HG02852 (cell line): ENCODE measurements around the gene KCP.

ENCODE experiments used
- ATAC-seq: cut with Tn5 transposase; IDR thresholded peaks from one replicate; pipeline ENCODE4 v1.9.1; 2021; ENCODE audit warnings: mild to moderate bottlenecking, moderate library complexity; ENCODE audit not compliant: unreplicated experiment

The KCP gene

GRCh38 chr7:128908750-128909624 lies 1.5 kb downstream of the KCP start:
- ATAC-seq, result no peak

- no peak for ATAC-seq
Measured at GRCh38 chr7:128906766-128907559, 3.5 kb downstream of the KCP start.

GRCh38 chr7:128906001-128906765 lies 4.3 kb downstream of the KCP start:
- no peak for ATAC-seq

GRCh38 chr7:128904381-128905197 lies 5.9 kb downstream of the KCP start:
- no peak for ATAC-seq

- no peak for ATAC-seq
Measured at GRCh38 chr7:128903621-128904361, 6.7 kb downstream of the KCP start.

GRCh38 chr7:128902761-128903585 lies 7.5 kb downstream of the KCP start:
- ATAC-seq, result no peak

- no peak for ATAC-seq
Measured at GRCh38 chr7:128900237-128900636, 10.3 kb downstream of the KCP start.

GRCh38 chr7:128899392-128899791 lies 11.1 kb downstream of the KCP start:
- ATAC-seq, result no peak

- ATAC-seq, result no peak
Measured at GRCh38 chr7:128895320-128895719, 15.2 kb downstream of the KCP start.

- ATAC-seq, result no peak
Measured at GRCh38 chr7:128894101-128894440, 16.4 kb downstream of the KCP start.

GRCh38 chr7:128893251-128894100 lies 17.0 kb downstream of the KCP start:
- no peak for ATAC-seq

GRCh38 chr7:128892521-128893250 lies 17.8 kb downstream of the KCP start:
- ATAC-seq, result no peak

- no peak for ATAC-seq
Measured at GRCh38 chr7:128891942-128892269, 18.6 kb downstream of the KCP start.

- ATAC-seq, result no peak
Measured at GRCh38 chr7:128891110-128891941, 19.2 kb downstream of the KCP start.

- no peak for ATAC-seq
Measured at GRCh38 chr7:128890306-128891109, 20.0 kb downstream of the KCP start.

GRCh38 chr7:128889121-128889520 lies 21.4 kb downstream of the KCP start:
- no peak for ATAC-seq
